ENCODE results near the gene MFSD12. TPM values are rescaled to one million over a fixed set of nuclear protein-coding genes. Genes with fewer than 3 reads are reported as not detected.
A peak's percentile ranks its signal among the peaks of the same experiment; 100 is the strongest.

Gene MFSD12
- total RNA-seq, result 126 and 136 TPM in 2 replicates

- peak within 1 kb of the TSS; percentile 84 for H3K27ac Mint-ChIP-seq
- H3K27me3 Mint-ChIP-seq (ENCODE audit: insufficient read depth), result no peaks in the 10 kb centered on the region
- H3K4me1 Mint-ChIP-seq (ENCODE audit: low read depth), result peaks cover 32% of the 10 kb centered on the region
- DNase-seq (ENCODE audit: low spot score), result peak; percentile 96
- H3K9me3 Mint-ChIP-seq, result no peaks in the 10 kb centered on the region
- peaks cover 10% of the 10 kb centered on the region for H3K36me3 Mint-ChIP-seq (ENCODE audit: low read depth)
- intact Hi-C loops (cut with micrococcal nuclease), result loop anchor here (1.0 to 5.0 kb wide), 5 partner anchors 15 to 775 kb away; partner anchors contain the start of genes APBA3, FZR1, HMG20B and MRPL54
- H3K4me3 Mint-ChIP-seq, result peak within 1 kb of the TSS; percentile 96
These were observed at the start of gene MFSD12 for GRCh38 chr19:3557461-3558248. TSS of gene MFSD12 (minus strand) at chr19:3557586. CDS start at chr19:3557403, 183 bp downstream.

DNA sequence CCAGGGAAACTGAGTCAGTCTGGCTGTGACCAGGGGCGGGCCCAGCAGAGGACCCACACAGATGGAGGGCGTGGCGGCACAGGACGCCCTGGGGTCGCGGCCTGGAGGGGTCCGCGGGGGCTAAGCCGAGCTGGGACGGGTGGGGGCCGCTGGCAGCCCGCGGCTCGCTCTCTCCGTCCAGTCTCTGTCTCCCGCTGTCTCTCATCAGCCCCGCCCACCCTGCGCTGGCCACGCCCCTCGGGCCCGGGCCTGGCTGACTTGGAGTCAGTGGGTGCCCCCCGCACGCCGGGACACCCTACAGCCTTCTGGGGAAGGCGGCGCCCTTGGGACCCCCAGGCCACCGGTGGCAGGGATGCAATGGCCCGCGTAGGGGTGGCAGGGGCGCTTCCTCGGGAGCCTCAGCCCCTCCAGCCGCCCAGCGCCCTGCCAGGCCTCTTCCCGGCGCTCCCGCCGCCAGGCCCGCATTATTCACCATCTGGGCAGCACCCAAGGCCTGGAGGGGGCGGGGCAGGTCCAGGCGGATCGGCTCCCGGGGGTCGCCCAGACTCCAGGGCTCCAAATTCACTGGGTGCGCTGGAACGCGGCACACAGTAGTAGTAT lies 49.4 kb upstream of the MFSD12 start, which contains the start of gene TBXA2R:
Gene TBXA2R, minus strand, starts transcription at position 186 of the 600 bp plus-strand sequence. CDS start 6,241 bp downstream, outside the sequence.
- Mint-ChIP-seq H3K4me1 (ENCODE audit: low read depth) (peaks cover 5% of the 10 kb centered on the region), H3K9me3 (no peaks in the 10 kb centered on the region), H3K27me3 (ENCODE audit: insufficient read depth) (peaks cover 2% of the 10 kb centered on the region), H3K4me3 (no peak within 1 kb of the TSS), H3K27ac (no peak within 1 kb of the TSS), H3K36me3 (ENCODE audit: low read depth) (peaks cover 2% of the 10 kb centered on the region)
- intact Hi-C loops (cut with micrococcal nuclease), result no loop called here
- peak; percentile 26 for DNase-seq (ENCODE audit: low spot score)

DNA sequence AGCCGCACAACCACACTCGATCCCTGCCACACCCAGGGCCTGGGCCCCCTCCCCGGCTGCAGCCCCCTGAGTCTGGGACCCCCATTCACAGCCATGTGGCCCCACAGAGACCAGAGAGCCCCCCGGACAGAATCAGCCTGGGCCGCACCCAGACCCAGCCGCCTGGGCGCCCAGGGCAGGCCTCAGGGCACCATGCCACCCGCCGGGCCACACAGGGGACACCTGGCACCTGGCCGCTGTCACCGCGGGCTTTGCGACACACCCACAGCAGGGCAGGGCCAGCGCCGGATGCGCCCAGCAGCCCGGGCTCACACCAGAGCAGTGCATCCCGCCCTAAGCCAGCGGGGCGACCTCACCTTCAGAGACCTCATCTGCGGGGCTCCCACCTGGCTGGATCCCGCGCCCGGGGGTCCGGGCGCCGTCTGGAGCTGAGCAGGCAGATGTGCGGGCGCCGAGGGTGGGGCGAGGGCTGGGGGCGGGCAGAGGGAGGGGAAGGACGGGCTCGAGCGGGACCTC lies 48.8 kb upstream of the MFSD12 start:
- Mint-ChIP-seq H3K36me3 (ENCODE audit: low read depth) (peaks cover 2% of the 10 kb centered on the region), H3K9me3 (no peaks in the 10 kb centered on the region), H3K4me1 (ENCODE audit: low read depth) (peaks cover 5% of the 10 kb centered on the region), H3K27ac (no peak overlapping the region), H3K4me3 (no peak overlapping the region), H3K27me3 (ENCODE audit: insufficient read depth) (peaks cover 2% of the 10 kb centered on the region)
- intact Hi-C loops (cut with micrococcal nuclease), result no loop called here
- DNase-seq (ENCODE audit: low spot score), result no peak

DNA sequence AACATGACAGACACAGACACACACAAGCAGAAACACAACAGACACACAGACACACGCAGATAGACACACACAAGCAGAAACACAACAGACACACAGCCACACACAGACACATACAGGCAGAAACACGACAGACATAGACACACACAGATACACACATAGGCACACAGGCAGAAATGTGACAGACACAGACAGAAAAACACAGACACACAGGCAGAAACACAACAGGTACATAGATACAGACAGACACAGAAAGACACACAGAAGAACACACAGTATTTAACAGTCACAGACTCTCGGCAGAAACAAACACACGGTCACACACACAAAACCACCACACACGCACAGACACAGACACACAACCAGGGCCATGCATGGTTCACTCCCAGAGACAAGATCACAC lies 48.4 kb upstream of the MFSD12 start:
- Mint-ChIP-seq H3K36me3 (ENCODE audit: low read depth) (peaks cover 2% of the 10 kb centered on the region), H3K9me3 (no peaks in the 10 kb centered on the region), H3K4me1 (ENCODE audit: low read depth) (peaks cover 5% of the 10 kb centered on the region), H3K27ac (no peak overlapping the region), H3K27me3 (ENCODE audit: insufficient read depth) (peaks cover 2% of the 10 kb centered on the region), H3K4me3 (no peak overlapping the region)
- no peak for DNase-seq (ENCODE audit: low spot score)
- intact Hi-C loops (cut with micrococcal nuclease), result no loop called here

DNA sequence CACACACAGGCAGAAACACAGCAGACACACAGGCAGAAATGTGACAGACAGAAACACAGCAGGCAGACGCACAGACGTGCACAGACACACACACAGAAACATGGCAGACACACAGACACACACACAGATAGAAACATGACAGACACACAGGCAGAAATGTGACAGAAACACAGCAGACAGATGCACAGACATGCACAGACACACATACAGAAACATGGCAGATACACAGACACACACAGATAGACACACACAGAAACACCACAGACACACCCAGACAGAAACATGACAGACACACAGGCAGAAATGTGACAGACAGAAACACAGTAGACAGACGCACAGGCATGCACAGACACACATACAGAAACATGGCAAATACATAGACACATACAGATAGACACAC lies 48.0 kb upstream of the MFSD12 start:
- no peak overlapping the region for H3K4me3 Mint-ChIP-seq
- DNase-seq (ENCODE audit: low spot score), result no peak
- no peak overlapping the region for H3K27ac Mint-ChIP-seq
- H3K9me3 Mint-ChIP-seq, result no peaks in the 10 kb centered on the region
- intact Hi-C loops (cut with micrococcal nuclease), result no loop called here
- H3K36me3 Mint-ChIP-seq (ENCODE audit: low read depth), result peaks cover 2% of the 10 kb centered on the region
- H3K27me3 Mint-ChIP-seq (ENCODE audit: insufficient read depth), result peaks cover 2% of the 10 kb centered on the region
- H3K4me1 Mint-ChIP-seq (ENCODE audit: low read depth), result peaks cover 5% of the 10 kb centered on the region

- Mint-ChIP-seq H3K27me3 (ENCODE audit: insufficient read depth) (peaks cover 2% of the 10 kb centered on the region), H3K4me1 (ENCODE audit: low read depth) (peaks cover 5% of the 10 kb centered on the region), H3K27ac (no peak overlapping the region), H3K4me3 (no peak overlapping the region), H3K36me3 (ENCODE audit: low read depth) (peaks cover 2% of the 10 kb centered on the region), H3K9me3 (no peaks in the 10 kb centered on the region)
- DNase-seq (ENCODE audit: low spot score), result no peak
- intact Hi-C loops (cut with micrococcal nuclease), result no loop called here
These were observed 47.6 kb upstream of the MFSD12 start for GRCh38 chr19:3604987-3605343.

- intact Hi-C loops (cut with micrococcal nuclease), result no loop called here
- Mint-ChIP-seq H3K9me3 (no peaks in the 10 kb centered on the region), H3K4me3 (no peak overlapping the region), H3K4me1 (ENCODE audit: low read depth) (peaks cover 5% of the 10 kb centered on the region), H3K27ac (no peak overlapping the region), H3K36me3 (ENCODE audit: low read depth) (peaks cover 2% of the 10 kb centered on the region), H3K27me3 (ENCODE audit: insufficient read depth) (peaks cover 2% of the 10 kb centered on the region)
- DNase-seq (ENCODE audit: low spot score), result no peak
These were observed 47.0 kb upstream of the MFSD12 start for GRCh38 chr19:3604227-3604986.

- no peaks in the 10 kb centered on the region for H3K9me3 Mint-ChIP-seq
- intact Hi-C loops (cut with micrococcal nuclease), result no loop called here
These were observed 45.9 kb upstream of the MFSD12 start for GRCh38 chr19:3603121-3603811.

DNA sequence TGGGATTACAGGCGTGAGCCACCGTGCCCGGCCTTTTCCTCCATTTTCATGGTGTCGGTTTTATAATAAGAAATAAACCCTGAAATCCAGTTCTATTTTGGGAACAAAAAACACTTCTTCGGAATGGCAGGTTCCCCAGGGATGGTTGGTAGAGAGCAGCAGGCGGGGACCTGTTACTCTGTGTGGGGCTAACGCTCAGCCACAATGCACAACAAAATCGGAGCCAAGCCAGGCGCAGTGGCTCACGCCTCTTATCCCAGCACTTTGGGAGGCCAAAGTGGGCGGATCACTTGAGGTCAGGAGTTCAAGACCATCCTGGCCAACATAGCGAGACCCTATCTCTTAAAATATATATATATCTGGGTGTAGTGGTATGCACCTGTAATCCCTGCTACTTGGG lies 43.6 kb upstream of the MFSD12 start:
- Mint-ChIP-seq H3K27me3 (ENCODE audit: insufficient read depth) (no peaks in the 10 kb centered on the region), H3K27ac (no peak overlapping the region), H3K4me3 (no peak overlapping the region), H3K9me3 (no peaks in the 10 kb centered on the region), H3K36me3 (ENCODE audit: low read depth) (no peaks in the 10 kb centered on the region), H3K4me1 (ENCODE audit: low read depth) (no peaks in the 10 kb centered on the region)
- intact Hi-C loops (cut with micrococcal nuclease), result no loop called here
- DNase-seq (ENCODE audit: low spot score), result no peak

More at GRCh38 chr19:3603121-3603811, 45.9 kb upstream of the MFSD12 start:
- H3K4me3 Mint-ChIP-seq, result no peak overlapping the region
- DNase-seq (ENCODE audit: low spot score), result no peak
- H3K27me3 Mint-ChIP-seq (ENCODE audit: insufficient read depth), result peaks cover 2% of the 10 kb centered on the region
- H3K27ac Mint-ChIP-seq, result no peak overlapping the region
- H3K36me3 Mint-ChIP-seq (ENCODE audit: low read depth), result peaks cover 2% of the 10 kb centered on the region
- peaks cover 4% of the 10 kb centered on the region for H3K4me1 Mint-ChIP-seq (ENCODE audit: low read depth)

DNA sequence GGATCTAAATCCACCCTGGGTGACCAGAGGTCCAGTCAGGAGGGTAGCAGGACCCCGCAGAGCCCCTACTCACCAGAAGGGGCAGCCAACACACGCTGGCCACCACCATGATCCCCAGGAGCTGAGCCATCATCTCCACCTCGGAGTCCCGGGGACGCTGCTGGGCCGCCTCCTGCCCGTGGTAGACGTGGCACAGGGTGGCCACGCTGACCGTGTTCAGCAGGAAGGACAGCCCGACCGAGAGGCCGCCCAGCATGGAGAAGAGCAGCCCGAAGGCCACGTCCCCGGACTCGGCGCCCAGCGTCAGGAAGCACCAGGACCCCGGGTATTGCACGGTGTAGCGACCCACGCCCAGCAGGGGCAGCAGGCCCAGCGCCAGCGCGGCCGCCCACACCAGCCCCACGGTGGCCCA lies 42.4 kb upstream of the MFSD12 start:
- intact Hi-C loops (cut with micrococcal nuclease), result no loop called here
- no peak for DNase-seq (ENCODE audit: low spot score)

GRCh38 chr19:3595521-3596061 lies 38.2 kb upstream of the MFSD12 start:
- Mint-ChIP-seq H3K27ac (no peak overlapping the region), H3K4me3 (no peak overlapping the region), H3K9me3 (no peaks in the 10 kb centered on the region), H3K27me3 (ENCODE audit: insufficient read depth) (no peaks in the 10 kb centered on the region), H3K36me3 (ENCODE audit: low read depth) (no peaks in the 10 kb centered on the region), H3K4me1 (ENCODE audit: low read depth) (no peaks in the 10 kb centered on the region)
- intact Hi-C loops (cut with micrococcal nuclease), result no loop called here
- DNase-seq (ENCODE audit: low spot score), result no peak

More for the DNA sequence above, 42.4 kb upstream of the MFSD12 start:
- no peak overlapping the region for H3K27ac Mint-ChIP-seq
- H3K4me3 Mint-ChIP-seq, result no peak overlapping the region
- no peaks in the 10 kb centered on the region for H3K27me3 Mint-ChIP-seq (ENCODE audit: insufficient read depth)
- no peaks in the 10 kb centered on the region for H3K36me3 Mint-ChIP-seq (ENCODE audit: low read depth)
- H3K9me3 Mint-ChIP-seq, result no peaks in the 10 kb centered on the region
- H3K4me1 Mint-ChIP-seq (ENCODE audit: low read depth), result no peaks in the 10 kb centered on the region

GRCh38 chr19:3593156-3593555 lies 35.8 kb upstream of the MFSD12 start:
- H3K4me1 Mint-ChIP-seq (ENCODE audit: low read depth), result no peaks in the 10 kb centered on the region
- no peaks in the 10 kb centered on the region for H3K27me3 Mint-ChIP-seq (ENCODE audit: insufficient read depth)
- intact Hi-C loops (cut with micrococcal nuclease), result no loop called here
- no peaks in the 10 kb centered on the region for H3K36me3 Mint-ChIP-seq (ENCODE audit: low read depth)
- H3K9me3 Mint-ChIP-seq, result no peaks in the 10 kb centered on the region
- no peak overlapping the region for H3K27ac Mint-ChIP-seq
- no peak for DNase-seq (ENCODE audit: low spot score)
- no peak overlapping the region for H3K4me3 Mint-ChIP-seq
